ENCODE measurements around the gene CACNG5. TPM values are rescaled to one million over a fixed set of nuclear protein-coding genes. Genes with fewer than 3 reads are reported as not detected.

Gene CACNG5
- total RNA-seq = not detected in 2 replicates

GRCh38 chr17:66834919-66835454, at the start of gene CACNG5:
TSS of gene CACNG5 (plus strand) at chr17:66835117. CDS start at chr17:66877333, 42,216 bp downstream.

Other genes with a start within 250 kb of the CACNG5 start
- 0.25 TPM in 1 of 2 replicates, not detected in the other for gene CACNG4, start 129.6 kb downstream of the CACNG5 start, total RNA-seq
- not detected in 2 replicates for gene CACNG1, start 209.4 kb downstream of the CACNG5 start, total RNA-seq